Measurements from ENCODE around the gene PPP2R1B.

Gene PPP2R1B

GRCh38 chr11:111745719-111746504, 20.3 kb downstream of the PPP2R1B start:
- DNase-seq = peak; percentile 60

DNA sequence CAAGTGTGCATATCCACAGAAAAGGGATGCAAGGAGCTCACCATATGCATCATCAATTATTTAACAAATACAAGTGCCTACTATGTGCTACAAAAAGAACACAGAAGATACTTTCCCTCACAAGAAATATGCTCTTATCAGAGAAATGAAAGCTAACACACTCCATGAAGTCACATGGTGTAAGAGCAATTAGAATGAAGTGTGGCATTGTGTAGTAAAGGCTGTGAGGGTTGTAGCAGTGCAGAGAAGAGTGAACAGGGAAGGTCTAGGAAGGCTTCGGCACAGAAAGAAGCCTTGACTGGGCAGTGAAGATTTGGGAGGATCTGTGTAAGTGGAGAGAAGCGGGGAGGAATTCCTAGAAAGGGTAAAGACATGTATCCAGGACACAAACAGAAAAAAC, 22.5 kb downstream of the PPP2R1B start:
- no peak for DNase-seq

DNA sequence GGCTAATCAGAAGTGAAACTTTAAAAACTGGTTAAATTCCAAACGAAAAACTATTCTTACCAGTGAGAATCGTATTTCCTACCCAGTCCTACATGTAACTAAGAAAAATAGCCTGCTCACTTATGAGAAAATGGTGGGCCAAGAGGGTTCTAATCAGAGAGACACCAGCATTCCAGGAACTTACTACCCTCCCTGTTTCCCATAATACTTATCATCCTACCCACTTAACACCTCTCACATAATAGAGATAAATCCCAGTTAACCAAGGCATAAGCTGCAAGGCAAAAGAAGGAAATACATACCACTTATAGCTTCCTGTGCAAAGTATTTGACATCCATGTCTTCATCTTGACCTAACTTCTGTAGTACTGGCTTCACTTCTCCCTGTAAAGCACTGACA, 24.4 kb downstream of the PPP2R1B start:
- no peak for DNase-seq

- no peak for DNase-seq
These were observed 26.9 kb downstream of the PPP2R1B start for GRCh38 chr11:111739299-111739698.

- no peak for DNase-seq
These were observed 28.6 kb downstream of the PPP2R1B start for GRCh38 chr11:111737444-111738210.

GRCh38 chr11:111736621-111737443, 29.4 kb downstream of the PPP2R1B start:
- no peak for DNase-seq

DNA sequence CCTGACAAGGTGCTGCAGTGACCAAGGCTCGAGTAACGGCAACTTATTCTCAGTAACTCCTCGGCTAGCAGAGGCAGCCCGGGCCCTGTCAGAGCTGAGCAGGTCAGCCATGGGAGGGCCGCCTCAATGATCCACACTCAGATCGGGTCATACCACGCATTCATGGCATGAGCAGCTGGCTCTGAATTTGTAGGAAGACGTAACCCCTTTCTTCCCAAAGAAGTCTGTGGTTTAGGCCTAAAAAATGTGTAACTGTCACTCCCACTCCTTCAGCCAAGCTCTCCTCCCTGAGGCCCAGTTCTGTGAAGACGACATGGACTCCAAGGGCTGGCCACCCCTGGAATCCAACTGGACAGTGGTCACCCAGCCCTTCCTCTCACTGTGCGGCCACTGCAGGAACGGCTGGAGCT, 30.0 kb downstream of the PPP2R1B start:
- DNase-seq = peak; percentile 62

GRCh38 chr11:111735262-111736116, 30.7 kb downstream of the PPP2R1B start:
- peak; percentile 95 for DNase-seq

DNA sequence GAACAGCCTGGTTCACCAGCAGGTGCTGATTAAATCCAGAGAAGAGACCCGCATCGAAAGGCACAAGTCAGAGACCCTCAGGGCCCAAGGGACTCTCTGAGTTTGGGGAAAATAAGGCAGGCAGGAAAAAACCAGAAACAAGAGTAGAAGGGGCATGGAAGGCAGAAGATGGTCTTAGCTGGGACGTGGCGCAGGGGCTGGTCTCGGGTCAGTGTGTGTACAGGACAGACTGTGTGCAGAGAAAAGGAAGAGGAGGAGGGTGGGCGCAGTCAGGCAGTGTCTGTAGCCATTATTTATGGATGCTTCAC, 31.3 kb downstream of the PPP2R1B start:
- no peak for DNase-seq

- DNase-seq = no peak
These were observed 31.9 kb downstream of the PPP2R1B start for GRCh38 chr11:111734101-111734953.

DNA sequence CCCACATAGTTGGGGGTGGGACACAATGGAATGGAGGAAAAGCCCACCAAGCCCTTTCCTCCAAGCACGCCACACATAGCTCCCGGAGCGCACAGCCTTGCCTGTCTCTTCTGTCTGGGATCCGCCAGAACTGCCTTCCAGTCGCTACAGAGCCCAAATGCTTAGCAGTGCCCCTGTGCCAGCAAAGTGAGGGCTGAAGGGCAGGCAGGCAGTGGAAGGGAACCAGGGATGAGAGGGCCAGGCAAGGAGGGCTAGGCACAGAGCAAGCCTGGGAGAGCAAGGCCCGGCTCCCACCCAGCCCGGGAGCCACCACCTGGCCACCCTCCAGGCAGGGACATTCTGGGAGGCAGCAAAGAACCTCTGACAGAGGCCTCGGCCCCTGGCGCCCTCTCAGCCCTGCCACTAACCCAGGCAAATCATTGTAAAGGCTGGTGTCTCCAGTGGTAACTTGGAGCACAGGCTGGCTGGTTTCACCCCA, 32.5 kb downstream of the PPP2R1B start:
- DNase-seq = no peak

DNA sequence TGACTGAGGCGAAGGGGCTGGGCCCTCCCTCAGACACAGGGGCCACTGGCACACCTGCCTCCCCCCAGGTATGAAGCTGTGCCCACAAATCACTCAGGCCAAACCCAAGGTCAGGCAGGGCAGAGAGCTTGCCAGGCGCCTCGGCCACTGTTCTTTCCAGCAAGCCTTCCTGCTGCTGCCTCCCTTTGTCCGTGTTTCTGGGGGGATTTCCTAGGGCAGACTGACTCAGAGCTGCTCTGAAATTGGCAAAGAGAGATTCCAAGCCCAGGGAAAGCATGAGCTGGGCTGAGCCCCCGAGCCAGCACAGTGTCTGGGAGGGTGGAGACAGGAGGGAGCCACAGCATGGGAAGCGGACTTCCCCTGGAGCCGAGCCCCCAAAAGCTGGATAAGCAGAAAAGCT, 33.2 kb downstream of the PPP2R1B start:
- peak; percentile 81 for DNase-seq

DNA sequence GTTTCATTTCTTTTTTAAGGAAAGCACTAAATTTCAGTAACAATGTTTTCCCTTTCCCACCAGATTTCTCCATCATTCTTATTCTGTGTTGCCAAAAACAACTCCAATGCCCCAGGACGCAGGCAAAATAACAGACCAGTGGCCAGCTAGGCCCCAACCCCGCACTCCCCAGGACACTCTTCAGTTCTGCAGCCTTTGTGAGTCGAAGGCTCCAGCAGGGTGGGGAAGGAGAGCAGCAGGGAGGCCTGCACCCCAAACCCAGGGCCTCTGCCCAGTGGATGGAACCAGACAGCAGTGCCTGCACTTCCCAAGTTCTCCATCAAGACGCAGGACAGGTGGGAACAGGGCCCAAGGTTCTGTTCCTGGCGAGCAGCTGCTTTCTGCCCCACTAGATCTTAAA, 34.4 kb downstream of the PPP2R1B start:
- no peak for DNase-seq

GRCh38 chr11:111730871-111731591, 35.2 kb downstream of the PPP2R1B start:
- DNase-seq = no peak

- DNase-seq = no peak
These were observed 36.3 kb downstream of the PPP2R1B start for GRCh38 chr11:111729831-111730311.

- no peak for DNase-seq
These were observed 36.9 kb downstream of the PPP2R1B start for GRCh38 chr11:111729071-111729830.

DNA sequence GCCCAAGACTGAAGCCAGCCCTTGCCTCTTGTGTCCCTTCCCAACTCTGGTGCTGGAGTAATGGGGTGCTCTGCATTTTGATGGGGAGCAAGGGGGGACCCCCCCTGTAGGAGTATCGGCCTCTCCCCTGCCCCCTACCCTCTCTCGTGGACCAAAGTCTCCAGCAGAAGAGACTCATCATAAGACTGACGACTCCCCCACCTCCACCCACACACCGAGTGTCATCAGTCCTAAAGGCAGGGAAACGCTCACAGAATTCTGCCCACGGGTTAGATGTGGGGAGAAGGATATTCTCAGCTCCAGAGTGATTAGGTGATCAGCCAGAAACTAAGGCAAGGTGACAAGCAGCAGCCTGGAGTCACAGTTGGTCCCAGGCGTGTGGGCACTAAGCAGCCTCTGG, 38.8 kb downstream of the PPP2R1B start:
- no peak for DNase-seq

- DNase-seq = no peak
These were observed 39.9 kb downstream of the PPP2R1B start for GRCh38 chr11:111726301-111726713.

DNA sequence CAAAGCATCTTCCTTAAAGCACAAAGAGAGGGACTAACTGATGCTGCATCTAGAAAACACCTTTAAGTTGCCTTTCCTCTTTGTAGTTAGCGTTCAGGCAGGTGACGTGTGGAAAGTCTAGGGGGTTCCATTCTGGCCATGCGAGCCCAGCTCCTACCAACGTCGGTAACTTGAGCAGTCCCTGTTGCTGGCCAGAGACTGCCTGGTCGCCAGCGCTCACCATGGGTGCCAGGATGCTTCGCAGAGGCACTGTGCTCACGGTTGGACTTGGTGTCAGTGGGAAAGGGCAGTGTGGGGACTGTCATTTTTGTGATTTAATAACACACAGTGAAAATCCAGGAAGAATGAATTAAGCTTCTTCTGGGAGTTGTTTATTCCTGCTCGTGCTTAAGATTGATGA, 40.6 kb downstream of the PPP2R1B start:
- no peak for DNase-seq

DNA sequence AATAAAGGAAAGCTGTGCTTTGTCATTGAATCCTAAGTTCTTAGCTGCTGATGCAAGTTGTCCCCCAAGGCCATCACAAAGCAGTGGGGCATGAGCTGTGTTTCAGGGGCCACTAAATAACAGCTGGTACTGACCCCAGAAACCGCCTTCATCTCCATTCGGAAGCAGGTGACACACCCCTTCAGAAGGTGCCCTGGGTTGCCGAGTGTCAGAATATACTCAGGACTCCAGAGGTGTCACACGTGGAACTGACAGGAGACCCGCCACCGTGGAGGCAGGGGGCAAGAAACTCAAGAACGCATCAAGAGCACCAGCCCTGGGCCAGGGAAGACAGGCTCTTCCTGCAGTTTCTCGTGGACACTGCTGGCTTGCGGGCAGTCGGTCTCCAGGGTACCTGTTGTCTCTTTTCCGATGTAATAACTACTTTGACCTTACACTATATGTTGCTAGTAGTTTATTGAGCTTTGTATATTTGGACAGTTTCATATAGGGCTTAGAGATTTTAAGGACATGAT, 41.5 kb downstream of the PPP2R1B start:
- DNase-seq = no peak
